ENCODE measurements around the gene MAST2. TPM values are rescaled to one million over a fixed set of nuclear protein-coding genes. Genes with fewer than 3 reads are reported as not detected.
"Not testable (repeated sequence)": the region's sequence is repeated elsewhere in the genome, so short reads cannot be mapped to it uniquely, and the experiment has no call there.

MAST2 gene
- polyA plus RNA-seq, 2 donors = 10.8 to 17.4 TPM

DNA sequence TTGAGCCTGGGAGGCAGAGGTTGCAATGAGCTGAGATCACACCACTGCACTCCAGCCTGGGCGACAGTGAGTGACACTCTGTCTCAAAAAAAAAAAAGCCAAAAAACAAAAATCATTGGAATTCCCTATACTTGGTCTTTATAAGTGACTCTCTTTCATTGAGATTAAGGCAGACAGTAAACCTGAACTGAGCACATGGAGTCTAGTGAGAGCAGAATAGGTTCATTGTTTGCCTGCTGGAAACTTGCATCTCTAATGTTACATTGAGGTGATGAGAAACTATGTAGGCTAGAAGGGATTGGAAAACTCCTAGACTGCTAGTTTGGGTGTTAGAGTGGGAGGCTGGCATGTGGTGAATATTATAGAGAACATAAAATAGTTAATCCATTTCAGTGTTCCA is 25.4 kb downstream of the MAST2 start:
- peaks cover 0 to 2% of the 10 kb centered on the region in 2 donors for H3K9me3 ChIP-seq (ENCODE audit: control insufficient read depth in 2 of 2, insufficient read depth in 1 of 2, low read depth in 1 of 2, low read length in 1 of 2)
- no peak overlapping the region for H3K4me3 ChIP-seq (ENCODE audit: low read depth in 1 of 2, low read length in 2 of 2)
- H3K27me3 ChIP-seq (ENCODE audit: control insufficient read depth in 1 of 2, insufficient read depth in 2 of 2, low read length in 2 of 2) = no peaks in the 10 kb centered on the region
- H3K36me3 ChIP-seq (ENCODE audit: control insufficient read depth in 2 of 2, insufficient read depth in 2 of 2, low read length in 1 of 2) = no peaks in the 10 kb centered on the region
- 95 to 97% methylated on average over 1 of the region's 1 CpG for WGBS, 2 donors
- H3K4me1 ChIP-seq (ENCODE audit: control insufficient read depth in 2 of 2, insufficient read depth in 2 of 2, low read length in 1 of 2) = no peaks in the 10 kb centered on the region
- no peak overlapping the region for H3K27ac ChIP-seq (ENCODE audit: low read depth in 2 of 2, low read length in 1 of 2)

GRCh38 chr1:45833361-45833760 is 29.9 kb downstream of the MAST2 start:
- Histone ChIP-seq H3K4me1 (ENCODE audit: control insufficient read depth in 2 of 2, insufficient read depth in 2 of 2, low read length in 1 of 2) (no peaks in the 10 kb centered on the region), H3K9me3 (ENCODE audit: control insufficient read depth in 2 of 2, insufficient read depth in 1 of 2, low read depth in 1 of 2, low read length in 1 of 2) (no peaks in the 10 kb centered on the region), H3K27me3 (ENCODE audit: control insufficient read depth in 1 of 2, insufficient read depth in 2 of 2, low read length in 2 of 2) (no peaks in the 10 kb centered on the region), H3K27ac (ENCODE audit: low read depth in 2 of 2, low read length in 1 of 2) (no peak overlapping the region), H3K36me3 (ENCODE audit: control insufficient read depth in 2 of 2, insufficient read depth in 2 of 2, low read length in 1 of 2) (no peaks in the 10 kb centered on the region), H3K4me3 (ENCODE audit: low read depth in 1 of 2, low read length in 2 of 2) (no peak overlapping the region)
- 85 to 86% methylated on average over 2 of the region's 2 CpGs for WGBS, 2 donors

GRCh38 chr1:45834689-45835088 is 31.3 kb downstream of the MAST2 start:
- Histone ChIP-seq H3K4me3 (ENCODE audit: low read depth in 1 of 2, low read length in 2 of 2) (no peak overlapping the region), H3K9me3 (ENCODE audit: control insufficient read depth in 2 of 2, insufficient read depth in 1 of 2, low read depth in 1 of 2, low read length in 1 of 2) (no peaks in the 10 kb centered on the region), H3K36me3 (ENCODE audit: control insufficient read depth in 2 of 2, insufficient read depth in 2 of 2, low read length in 1 of 2) (no peaks in the 10 kb centered on the region), H3K27ac (ENCODE audit: low read depth in 2 of 2, low read length in 1 of 2) (no peak overlapping the region), H3K27me3 (ENCODE audit: control insufficient read depth in 1 of 2, insufficient read depth in 2 of 2, low read length in 2 of 2) (no peaks in the 10 kb centered on the region), H3K4me1 (ENCODE audit: control insufficient read depth in 2 of 2, insufficient read depth in 2 of 2, low read length in 1 of 2) (no peaks in the 10 kb centered on the region)
- 96 to 100% methylated on average over 1 of the region's 1 CpG for WGBS, 2 donors

GRCh38 chr1:45836451-45836850 is 33.0 kb downstream of the MAST2 start:
- H3K4me1 ChIP-seq (ENCODE audit: control insufficient read depth in 2 of 2, insufficient read depth in 2 of 2, low read length in 1 of 2) = no peaks in the 10 kb centered on the region
- no peaks in the 10 kb centered on the region for H3K9me3 ChIP-seq (ENCODE audit: control insufficient read depth in 2 of 2, insufficient read depth in 1 of 2, low read depth in 1 of 2, low read length in 1 of 2)
- no peaks in the 10 kb centered on the region for H3K27me3 ChIP-seq (ENCODE audit: control insufficient read depth in 1 of 2, insufficient read depth in 2 of 2, low read length in 2 of 2)
- no peak overlapping the region for H3K27ac ChIP-seq (ENCODE audit: low read depth in 2 of 2, low read length in 1 of 2)
- no peaks in the 10 kb centered on the region for H3K36me3 ChIP-seq (ENCODE audit: control insufficient read depth in 2 of 2, insufficient read depth in 2 of 2, low read length in 1 of 2)
- WGBS, 2 donors = 90 to 93% methylated on average over 3 of the region's 3 CpGs
- no peak overlapping the region for H3K4me3 ChIP-seq (ENCODE audit: low read depth in 1 of 2, low read length in 2 of 2)

DNA sequence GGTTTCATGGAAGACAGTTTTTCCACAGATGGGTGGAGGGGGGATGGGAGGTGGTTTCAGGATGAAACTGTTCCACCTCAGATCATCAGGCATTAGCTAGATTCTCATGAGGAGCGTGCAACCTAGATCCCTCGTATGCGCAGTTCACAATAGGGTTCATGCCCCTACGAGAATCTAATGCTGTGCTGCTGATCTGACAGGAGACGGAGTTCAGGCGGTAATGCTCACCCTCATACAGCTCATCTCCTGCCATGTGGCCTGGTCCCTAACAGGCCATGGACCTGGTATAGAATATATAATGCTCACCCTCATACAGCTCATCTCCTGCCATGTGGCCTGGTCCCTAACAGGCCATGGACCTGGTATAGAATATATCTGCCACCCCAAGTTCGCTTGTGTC is 33.4 kb downstream of the MAST2 start:
- not testable (repeated sequence) for H3K4me1 ChIP-seq (ENCODE audit: control insufficient read depth in 2 of 2, insufficient read depth in 2 of 2, low read length in 1 of 2); H3K4me3 ChIP-seq (ENCODE audit: low read depth in 1 of 2, low read length in 2 of 2); H3K9me3 ChIP-seq (ENCODE audit: control insufficient read depth in 2 of 2, insufficient read depth in 1 of 2, low read depth in 1 of 2, low read length in 1 of 2); H3K27ac ChIP-seq (ENCODE audit: low read depth in 2 of 2, low read length in 1 of 2); H3K27me3 ChIP-seq (ENCODE audit: control insufficient read depth in 1 of 2, insufficient read depth in 2 of 2, low read length in 2 of 2); H3K36me3 ChIP-seq (ENCODE audit: control insufficient read depth in 2 of 2, insufficient read depth in 2 of 2, low read length in 1 of 2)
- WGBS, 2 donors = 96 to 99% methylated on average over 7 of the region's 7 CpGs

GRCh38 chr1:45838322-45838721 is 34.9 kb downstream of the MAST2 start:
- H3K36me3 ChIP-seq (ENCODE audit: control insufficient read depth in 2 of 2, insufficient read depth in 2 of 2, low read length in 1 of 2); H3K4me3 ChIP-seq (ENCODE audit: low read depth in 1 of 2, low read length in 2 of 2); H3K9me3 ChIP-seq (ENCODE audit: control insufficient read depth in 2 of 2, insufficient read depth in 1 of 2, low read depth in 1 of 2, low read length in 1 of 2); H3K27ac ChIP-seq (ENCODE audit: low read depth in 2 of 2, low read length in 1 of 2); H3K27me3 ChIP-seq (ENCODE audit: control insufficient read depth in 1 of 2, insufficient read depth in 2 of 2, low read length in 2 of 2); H3K4me1 ChIP-seq (ENCODE audit: control insufficient read depth in 2 of 2, insufficient read depth in 2 of 2, low read length in 1 of 2): not testable (repeated sequence)
- WGBS, 2 donors = 93% methylated on average over 4 of the region's 4 CpGs

DNA sequence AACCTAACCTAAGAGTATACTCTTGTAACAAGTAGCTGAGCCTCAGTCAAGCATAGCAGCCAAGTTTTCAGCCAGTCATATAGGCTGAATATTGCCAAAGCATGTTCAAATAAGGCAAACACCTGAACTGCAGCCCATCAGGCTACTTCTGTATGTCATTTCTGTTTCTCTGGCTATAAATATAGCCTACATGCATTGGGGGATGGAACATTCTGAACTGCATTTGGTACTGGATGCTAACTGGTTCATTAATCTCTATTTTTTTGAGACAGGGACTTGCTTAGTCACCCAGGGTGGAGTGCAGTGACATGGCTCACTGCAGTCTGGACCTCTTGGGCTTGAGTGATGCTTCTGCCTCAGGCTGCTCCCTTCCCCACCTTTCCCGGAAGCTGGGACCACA is 37.3 kb downstream of the MAST2 start:
- Histone ChIP-seq H3K9me3 (ENCODE audit: control insufficient read depth in 2 of 2, insufficient read depth in 1 of 2, low read depth in 1 of 2, low read length in 1 of 2) (no peaks in the 10 kb centered on the region), H3K36me3 (ENCODE audit: control insufficient read depth in 2 of 2, insufficient read depth in 2 of 2, low read length in 1 of 2) (no peaks in the 10 kb centered on the region), H3K4me3 (ENCODE audit: low read depth in 1 of 2, low read length in 2 of 2) (no peak overlapping the region), H3K27ac (ENCODE audit: low read depth in 2 of 2, low read length in 1 of 2) (no peak overlapping the region), H3K4me1 (ENCODE audit: control insufficient read depth in 2 of 2, insufficient read depth in 2 of 2, low read length in 1 of 2) (no peaks in the 10 kb centered on the region), H3K27me3 (ENCODE audit: control insufficient read depth in 1 of 2, insufficient read depth in 2 of 2, low read length in 2 of 2) (no peaks in the 10 kb centered on the region)
- 50 to 51% methylated on average over 1 of the region's 1 CpG for WGBS, 2 donors

DNA sequence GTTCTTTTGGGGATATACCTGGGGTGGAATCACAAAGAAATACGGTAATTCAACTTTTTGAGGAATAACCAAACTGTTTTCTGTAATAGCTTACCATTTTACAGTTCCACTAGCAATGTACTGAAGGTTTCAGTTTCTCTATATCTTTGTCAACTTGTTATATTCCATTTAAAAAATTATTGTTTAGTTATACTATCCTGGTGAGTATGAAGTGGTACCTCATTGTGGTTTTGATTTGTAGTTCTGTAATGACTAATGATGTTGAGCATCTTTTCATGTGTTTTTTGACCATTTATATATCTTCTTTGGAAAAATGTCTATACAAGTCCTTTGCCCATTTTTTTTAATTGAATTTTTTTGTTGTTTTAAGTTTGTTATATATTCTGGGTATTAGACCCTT is 39.4 kb downstream of the MAST2 start:
- no peaks in the 10 kb centered on the region for H3K27me3 ChIP-seq (ENCODE audit: control insufficient read depth in 1 of 2, insufficient read depth in 2 of 2, low read length in 2 of 2)
- H3K4me1 ChIP-seq (ENCODE audit: control insufficient read depth in 2 of 2, insufficient read depth in 2 of 2, low read length in 1 of 2) = no peaks in the 10 kb centered on the region
- H3K36me3 ChIP-seq (ENCODE audit: control insufficient read depth in 2 of 2, insufficient read depth in 2 of 2, low read length in 1 of 2) = no peaks in the 10 kb centered on the region
- H3K4me3 ChIP-seq (ENCODE audit: low read depth in 1 of 2, low read length in 2 of 2) = no peak overlapping the region
- WGBS, 2 donors = 92 to 97% methylated on average over 1 of the region's 1 CpG
- H3K9me3 ChIP-seq (ENCODE audit: control insufficient read depth in 2 of 2, insufficient read depth in 1 of 2, low read depth in 1 of 2, low read length in 1 of 2) = no peaks in the 10 kb centered on the region
- H3K27ac ChIP-seq (ENCODE audit: low read depth in 2 of 2, low read length in 1 of 2) = no peak overlapping the region

DNA sequence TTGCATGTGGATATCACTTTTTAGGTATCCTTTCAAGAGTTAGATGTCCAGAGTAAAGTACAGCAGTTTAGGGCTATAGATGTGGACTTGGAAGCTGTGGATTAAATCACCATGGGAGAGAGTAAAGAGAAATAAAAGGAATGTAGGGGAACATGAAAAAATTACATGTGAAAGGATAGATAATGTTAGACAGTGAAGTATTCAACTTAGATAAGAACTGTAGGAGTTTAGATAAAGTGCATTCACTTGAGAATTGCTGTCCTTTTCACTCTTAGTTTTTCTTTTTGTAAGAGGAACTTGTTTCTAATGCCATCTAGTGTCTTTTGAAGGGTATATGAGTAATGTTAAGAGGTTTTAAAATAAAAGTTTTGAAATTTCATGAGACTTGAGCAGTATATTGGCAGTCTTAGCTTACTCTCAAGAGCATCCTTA is 40.1 kb downstream of the MAST2 start:
- Histone ChIP-seq H3K4me3 (ENCODE audit: low read depth in 1 of 2, low read length in 2 of 2) (no peak overlapping the region), H3K27ac (ENCODE audit: low read depth in 2 of 2, low read length in 1 of 2) (no peak overlapping the region), H3K4me1 (ENCODE audit: control insufficient read depth in 2 of 2, insufficient read depth in 2 of 2, low read length in 1 of 2) (no peaks in the 10 kb centered on the region), H3K27me3 (ENCODE audit: control insufficient read depth in 1 of 2, insufficient read depth in 2 of 2, low read length in 2 of 2) (no peaks in the 10 kb centered on the region), H3K36me3 (ENCODE audit: control insufficient read depth in 2 of 2, insufficient read depth in 2 of 2, low read length in 1 of 2) (no peaks in the 10 kb centered on the region), H3K9me3 (ENCODE audit: control insufficient read depth in 2 of 2, insufficient read depth in 1 of 2, low read depth in 1 of 2, low read length in 1 of 2) (no peaks in the 10 kb centered on the region)

DNA sequence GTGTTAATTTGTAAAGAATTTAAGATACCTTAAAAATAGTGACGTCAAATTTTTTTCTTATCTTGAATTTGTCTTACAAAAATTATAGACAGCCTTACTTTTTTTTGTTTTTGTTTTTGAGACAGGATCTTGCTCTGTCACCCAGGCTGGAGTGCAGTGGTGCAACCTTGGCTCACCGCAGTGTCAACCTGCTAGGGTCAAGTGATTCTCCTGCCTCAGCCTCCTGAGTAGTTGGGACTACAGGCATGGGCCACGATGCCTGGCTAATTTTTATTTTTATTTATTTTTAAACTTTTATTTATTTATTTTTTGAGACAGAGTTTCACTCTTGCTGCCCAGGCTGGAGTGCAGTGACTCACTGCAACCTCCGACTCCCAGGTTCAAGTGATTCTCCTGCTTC is 40.6 kb downstream of the MAST2 start:
- not testable (repeated sequence) for H3K4me3 ChIP-seq (ENCODE audit: low read depth in 1 of 2, low read length in 2 of 2); H3K27me3 ChIP-seq (ENCODE audit: control insufficient read depth in 1 of 2, insufficient read depth in 2 of 2, low read length in 2 of 2); H3K27ac ChIP-seq (ENCODE audit: low read depth in 2 of 2, low read length in 1 of 2); H3K36me3 ChIP-seq (ENCODE audit: control insufficient read depth in 2 of 2, insufficient read depth in 2 of 2, low read length in 1 of 2); H3K4me1 ChIP-seq (ENCODE audit: control insufficient read depth in 2 of 2, insufficient read depth in 2 of 2, low read length in 1 of 2); H3K9me3 ChIP-seq (ENCODE audit: control insufficient read depth in 2 of 2, insufficient read depth in 1 of 2, low read depth in 1 of 2, low read length in 1 of 2)
- WGBS, 2 donors = 89 to 91% methylated on average over 4 of the region's 4 CpGs
